HEK293 (cell line): ENCODE data around the gene ASIC3.

Experiments used
- CTCF ChIA-PET: fragments of 350-600 bp; formaldehyde crosslinking; extraction: SDS; loops from one replicate; lab custom pipeline; 2021; ENCODE audit warnings: antibody characterized with exemption; lab: Yijun Ruan, JAX
- POLR2A ChIA-PET: fragments of 300-600 bp; formaldehyde crosslinking; extraction: SDS; loops from one replicate; lab custom pipeline; 2020; ENCODE audit warnings: antibody characterized with exemption, inconsistent platforms; lab: Yijun Ruan, JAX
- H3K27ac ChIP-seq: fragments of 200-500 bp; sonication (Bioruptor generic); 2 replicates; pipeline ENCODE4 v1.5.1; 2014; ENCODE audit warnings: low read depth, low read length, control low read depth, inconsistent platforms; ENCODE audit errors: extremely low read depth
- H3K36me3 ChIP-seq, 2 experiments: fragments of 200-500 bp in 1 of 2; sonication (Bioruptor generic) in 1 of 2; 1 replicate in 1 of 2; 2 replicates in 1 of 2; pipeline ENCODE4 v1.5.1; 2014 to 2017; ENCODE audit warnings: inconsistent platforms in 2 of 2, low read length in 2 of 2; ENCODE audit not compliant: control insufficient read depth in 2 of 2, insufficient read depth in 1 of 2
- H3K4me1 ChIP-seq: fragments of 200-500 bp; sonication (Bioruptor generic); 2 replicates; pipeline ENCODE4 v1.5.1; 2014; ENCODE audit warnings: mild to moderate bottlenecking, low read length, inconsistent platforms; ENCODE audit not compliant: control insufficient read depth, insufficient read depth
- H3K4me3 ChIP-seq: 2 replicates; pipeline ENCODE4 v1.5.1; 2011; ENCODE audit warnings: low read depth, mild to moderate bottlenecking, control low read depth, low read length, moderate library complexity
- H3K9me3 ChIP-seq: fragments of 200-500 bp; sonication (Bioruptor generic); 2 replicates; pipeline ENCODE4 v1.5.1; 2014; ENCODE audit warnings: low read depth, low read length, inconsistent platforms; ENCODE audit not compliant: control insufficient read depth, insufficient read depth
- CTCF ChIP-seq: fragments of 450-650 bp; formaldehyde crosslinking; IDR thresholded peaks from 2 replicates; pipeline ENCODE4 v1.5.1; 2016; ENCODE audit warnings: missing biosample characterization, missing genetic modification characterization
- ELK4 ChIP-seq: IDR thresholded peaks from 2 replicates; pipeline ENCODE4 v1.6.1; 2011; ENCODE audit warnings: mild to moderate bottlenecking, low read depth, low read length, borderline replicate concordance
- INSM2 ChIP-seq: fragments of 450-650 bp; formaldehyde crosslinking; IDR thresholded peaks from 2 replicates; pipeline ENCODE4 v1.5.1; 2016; ENCODE audit warnings: missing biosample characterization, missing genetic modification characterization
- SP2 ChIP-seq: fragments of 450-650 bp; formaldehyde crosslinking; IDR thresholded peaks from 2 replicates; pipeline ENCODE4 v1.5.1; 2016; ENCODE audit warnings: missing biosample characterization, missing genetic modification characterization
- ZBTB21 ChIP-seq: fragments of 450-650 bp; formaldehyde crosslinking; IDR thresholded peaks from 2 replicates; pipeline ENCODE4 v1.5.1; 2017; ENCODE audit warnings: missing biosample characterization, missing genetic modification characterization
- ZIC2 ChIP-seq: fragments of 450-650 bp; formaldehyde crosslinking; IDR thresholded peaks from 2 replicates; pipeline ENCODE4 v1.5.1; 2016; ENCODE audit warnings: missing biosample characterization, missing genetic modification characterization
- ZNF157 ChIP-seq: fragments of 450-650 bp; formaldehyde crosslinking; IDR thresholded peaks from 2 replicates; pipeline ENCODE4 v1.5.1; 2016; ENCODE audit warnings: missing biosample characterization, missing genetic modification characterization
- ZNF311 ChIP-seq: fragments of 450-650 bp; formaldehyde crosslinking; IDR thresholded peaks from 2 replicates; pipeline ENCODE4 v1.5.1; 2017; ENCODE audit warnings: missing biosample characterization, missing genetic modification characterization, borderline replicate concordance
- ZNF416 ChIP-seq: fragments of 450-650 bp; formaldehyde crosslinking; IDR thresholded peaks from 2 replicates; pipeline ENCODE4 v1.5.1; 2016; ENCODE audit warnings: missing biosample characterization, missing genetic modification characterization
- ZNF654 ChIP-seq: fragments of 450-650 bp; formaldehyde crosslinking; IDR thresholded peaks from 2 replicates; pipeline ENCODE4 v1.5.1; 2016; ENCODE audit warnings: low read depth, missing biosample characterization, missing genetic modification characterization
- ZNF660 ChIP-seq: fragments of 450-650 bp; IDR thresholded peaks from 2 replicates; pipeline ENCODE4 v1.5.1; 2018; ENCODE audit warnings: missing biosample characterization, mild to moderate bottlenecking, missing genetic modification characterization
- ZNF664 ChIP-seq: fragments of 450-650 bp; formaldehyde crosslinking; IDR thresholded peaks from 2 replicates; pipeline ENCODE4 v1.5.1; 2016; ENCODE audit warnings: missing biosample characterization, missing genetic modification characterization
- ZNF776 ChIP-seq: fragments of 450-650 bp; formaldehyde crosslinking; IDR thresholded peaks from 2 replicates; pipeline ENCODE4 v1.5.0; 2017; ENCODE audit warnings: missing biosample characterization, missing genetic modification characterization, borderline replicate concordance
- TF ChIP-seq, protein P1 (sequence below): fragments of 450-650 bp; formaldehyde crosslinking; IDR thresholded peaks from 2 replicates; pipeline ENCODE4 v1.5.1; 2017; ENCODE audit warnings: missing biosample characterization, mild to moderate bottlenecking, missing genetic modification characterization, moderate library complexity
- TF ChIP-seq, protein P2 (sequence below): fragments of 450-650 bp; IDR thresholded peaks from 2 replicates; pipeline ENCODE4 v1.5.1; 2018; ENCODE audit warnings: missing biosample characterization, mild to moderate bottlenecking, missing genetic modification characterization

ASIC3 gene

DNA sequence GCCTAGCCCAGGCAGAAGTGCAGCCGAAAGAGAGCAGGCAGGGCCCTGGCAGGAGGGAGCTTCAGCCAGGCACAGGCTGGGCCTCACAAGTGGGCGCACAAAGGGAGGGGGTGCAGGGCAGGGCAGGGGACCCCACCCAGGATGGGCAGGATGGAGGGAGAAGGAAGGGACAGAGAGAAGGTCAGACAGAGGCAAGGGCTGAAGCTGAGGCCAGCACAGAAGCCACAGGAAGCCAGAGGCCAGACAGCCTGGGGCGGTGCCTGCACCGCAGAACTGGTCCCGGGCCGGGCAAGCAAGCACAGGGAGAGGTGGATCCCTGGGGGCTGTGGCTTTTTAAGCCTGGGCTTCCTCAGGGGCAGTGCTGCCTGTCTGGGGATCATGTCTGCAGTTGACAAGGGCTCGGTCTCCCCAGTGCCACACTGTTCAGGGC is 40.8 kb upstream of the ASIC3 start:
- no peaks in the 10 kb centered on the region for H3K36me3 ChIP-seq
- no peak overlapping the region for H3K27ac ChIP-seq
- no peak overlapping the region for H3K4me3 ChIP-seq
- TF ChIP-seq ZNF654: no peak
- peak; percentile 54 for TF ChIP-seq ZIC2
- TF ChIP-seq ZNF416 (tag by site-specific recombination): no peak
- TF ChIP-seq ZBTB21 (tag by site-specific recombination): no peak
- TF ChIP-seq, protein P1, sequence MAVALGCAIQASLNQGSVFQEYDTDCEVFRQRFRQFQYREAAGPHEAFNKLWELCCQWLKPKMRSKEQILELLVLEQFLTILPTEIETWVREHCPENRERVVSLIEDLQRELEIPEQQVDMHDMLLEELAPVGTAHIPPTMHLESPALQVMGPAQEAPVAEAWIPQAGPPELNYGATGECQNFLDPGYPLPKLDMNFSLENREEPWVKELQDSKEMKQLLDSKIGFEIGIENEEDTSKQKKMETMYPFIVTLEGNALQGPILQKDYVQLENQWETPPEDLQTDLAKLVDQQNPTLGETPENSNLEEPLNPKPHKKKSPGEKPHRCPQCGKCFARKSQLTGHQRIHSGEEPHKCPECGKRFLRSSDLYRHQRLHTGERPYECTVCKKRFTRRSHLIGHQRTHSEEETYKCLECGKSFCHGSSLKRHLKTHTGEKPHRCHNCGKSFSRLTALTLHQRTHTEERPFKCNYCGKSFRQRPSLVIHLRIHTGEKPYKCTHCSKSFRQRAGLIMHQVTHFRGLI (tag by site-specific recombination): no peak
- H3K9me3 ChIP-seq: no peaks in the 10 kb centered on the region
- ChIA-PET POLR2A (no interaction called here), CTCF (interaction anchor here (0.6 to 2.6 kb wide), 5 partner anchors 11 to 164 kb away, joined by 3 to 12 read pairs (median 3); no protein-coding TSS in a partner anchor)
- no peaks in the 10 kb centered on the region for H3K4me1 ChIP-seq

- no peak for TF ChIP-seq ZNF311 (tag by site-specific recombination)
- TF ChIP-seq ELK4: no peak
- TF ChIP-seq, protein P2, sequence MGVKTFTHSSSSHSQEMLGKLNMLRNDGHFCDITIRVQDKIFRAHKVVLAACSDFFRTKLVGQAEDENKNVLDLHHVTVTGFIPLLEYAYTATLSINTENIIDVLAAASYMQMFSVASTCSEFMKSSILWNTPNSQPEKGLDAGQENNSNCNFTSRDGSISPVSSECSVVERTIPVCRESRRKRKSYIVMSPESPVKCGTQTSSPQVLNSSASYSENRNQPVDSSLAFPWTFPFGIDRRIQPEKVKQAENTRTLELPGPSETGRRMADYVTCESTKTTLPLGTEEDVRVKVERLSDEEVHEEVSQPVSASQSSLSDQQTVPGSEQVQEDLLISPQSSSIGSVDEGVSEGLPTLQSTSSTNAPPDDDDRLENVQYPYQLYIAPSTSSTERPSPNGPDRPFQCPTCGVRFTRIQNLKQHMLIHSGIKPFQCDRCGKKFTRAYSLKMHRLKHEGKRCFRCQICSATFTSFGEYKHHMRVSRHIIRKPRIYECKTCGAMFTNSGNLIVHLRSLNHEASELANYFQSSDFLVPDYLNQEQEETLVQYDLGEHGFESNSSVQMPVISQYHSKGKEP: no peak
- 0 out of 2 replicates have a peak, but pooled peaks have one; percentile 5 for TF ChIP-seq SP2 (tag by site-specific recombination)
- no peak for TF ChIP-seq ZNF776 (tag by site-specific recombination)
- TF ChIP-seq INSM2 (tag by site-specific recombination): no peak
- no peak for TF ChIP-seq ZNF660 (tag by site-specific recombination)
- Histone ChIP-seq H3K27ac (no peak overlapping the region), H3K4me1 (no peaks in the 10 kb centered on the region), H3K36me3 (no peaks in the 10 kb centered on the region), H3K4me3 (no peak overlapping the region), H3K9me3 (no peaks in the 10 kb centered on the region)
- ChIA-PET POLR2A (no interaction called here), CTCF (interaction anchor here (0.7 to 2.8 kb wide), 4 partner anchors 11 to 163 kb away, joined by 3 to 26 read pairs (median 9); no protein-coding TSS in a partner anchor)
Measured at GRCh38 chr7:151008143-151008510, 40.2 kb upstream of the ASIC3 start.

GRCh38 chr7:151008511-151009323 is 39.6 kb upstream of the ASIC3 start:
- Histone ChIP-seq H3K27ac (no peak overlapping the region), H3K9me3 (no peaks in the 10 kb centered on the region), H3K36me3 (no peaks in the 10 kb centered on the region), H3K4me1 (no peaks in the 10 kb centered on the region), H3K4me3 (no peak overlapping the region)
- POLR2A ChIA-PET: no interaction called here
- CTCF ChIA-PET: interaction anchor here (0.5 to 2.8 kb wide), 4 partner anchors 10 to 120 kb away, joined by 3 to 26 read pairs (median 9); no protein-coding TSS in a partner anchor
- no peak for TF ChIP-seq ZNF157 (tag by site-specific recombination)
- peak; percentile 89 for TF ChIP-seq ZNF664
- peak; percentile 53; the same call in 1 of the 2 replicates for TF ChIP-seq CTCF (tag by site-specific recombination)
- TF ChIP-seq, all 188 proteins: peak for 2
